Thymus (tissue), 11 donors: ENCODE measurements around the gene MXRA8. TPM values are rescaled to one million over a fixed set of nuclear protein-coding genes. Genes with fewer than 3 reads are reported as not detected.

Source experiments
- DNase-seq, 9 donors: peaks; one replicate each; pipeline ENCODE4 v3.0.0-alpha.2; 2013; ENCODE audit warnings: low spot score in 9 of 9, low read depth in 6 of 9, missing footprints in 1 of 9
- H3K27ac ChIP-seq, 2 donors: one replicate each; pipeline ENCODE4 v1.5.1; 2013; ENCODE audit warnings: control low read depth in 1 of 2, low read depth in 1 of 2, low read length in 1 of 2, mild to moderate bottlenecking in 1 of 2, moderate library complexity in 1 of 2
- H3K27me3 ChIP-seq, 2 donors: one replicate each; pipeline ENCODE4 v1.5.1; 2013; ENCODE audit warnings: low read length in 1 of 2; ENCODE audit not compliant: control insufficient read depth in 2 of 2, insufficient read depth in 1 of 2
- H3K36me3 ChIP-seq, 2 donors: one replicate each; pipeline ENCODE4 v1.5.1; 2013; ENCODE audit warnings: low read length in 1 of 2, mild to moderate bottlenecking in 1 of 2, moderate library complexity in 1 of 2; ENCODE audit not compliant: control insufficient read depth in 2 of 2, insufficient read depth in 2 of 2
- H3K4me1 ChIP-seq, 2 donors: one replicate each; pipeline ENCODE4 v1.5.1; 2013; ENCODE audit warnings: low read length in 2 of 2; ENCODE audit not compliant: control insufficient read depth in 2 of 2, insufficient read depth in 2 of 2
- H3K4me3 ChIP-seq, 2 donors: one replicate each; pipeline ENCODE4 v1.5.1; 2013; ENCODE audit warnings: low read length in 2 of 2, control low read depth in 1 of 2, mild to moderate bottlenecking in 1 of 2
- H3K9me3 ChIP-seq, 2 donors: one replicate each; pipeline ENCODE4 v1.5.1; 2013; ENCODE audit warnings: low read length in 1 of 2, mild to moderate bottlenecking in 1 of 2; ENCODE audit not compliant: control insufficient read depth in 2 of 2, insufficient read depth in 1 of 2
- WGBS: extraction: QIAGEN DNeasy Blood & Tissue Kit; methylation state at CpG from one replicate; pipeline ENCODE4 v1.1.7; 2013; 5-methylcytosine and 5-hydroxymethylcytosine counted together
- polyA plus RNA-seq: library from polyadenylated mRNA; stranded (reverse); fragments of 200-250 nt; gene quantifications from one replicate; pipeline ENCODE4 v1.2.3, GENCODE V29; 2013
- total RNA-seq: library from RNA; stranded (reverse); fragments of 120-200 nt; gene quantifications from one replicate; pipeline ENCODE4 v1.2.4, GENCODE V29; 2013
- donor health status: healthy.

The MXRA8 gene
- total and polyA plus RNA-seq, 2 donors: 2.7 to 9.6 TPM

- no peaks in the 10 kb centered on the region for H3K27me3 ChIP-seq
- peaks cover 75 to 76% of the 10 kb centered on the region in 2 donors for H3K36me3 ChIP-seq
- no peaks in the 10 kb centered on the region for H3K4me1 ChIP-seq
- no peak for DNase-seq
- no peak overlapping the region for H3K4me3 ChIP-seq
- no peak overlapping the region for H3K27ac ChIP-seq
- H3K9me3 ChIP-seq: no peaks in the 10 kb centered on the region
- WGBS: 98% methylated on average over 26 of the region's 26 CpGs
Observed at GRCh38 chr1:1315435-1315954, 42.9 kb downstream of the MXRA8 start.

DNA sequence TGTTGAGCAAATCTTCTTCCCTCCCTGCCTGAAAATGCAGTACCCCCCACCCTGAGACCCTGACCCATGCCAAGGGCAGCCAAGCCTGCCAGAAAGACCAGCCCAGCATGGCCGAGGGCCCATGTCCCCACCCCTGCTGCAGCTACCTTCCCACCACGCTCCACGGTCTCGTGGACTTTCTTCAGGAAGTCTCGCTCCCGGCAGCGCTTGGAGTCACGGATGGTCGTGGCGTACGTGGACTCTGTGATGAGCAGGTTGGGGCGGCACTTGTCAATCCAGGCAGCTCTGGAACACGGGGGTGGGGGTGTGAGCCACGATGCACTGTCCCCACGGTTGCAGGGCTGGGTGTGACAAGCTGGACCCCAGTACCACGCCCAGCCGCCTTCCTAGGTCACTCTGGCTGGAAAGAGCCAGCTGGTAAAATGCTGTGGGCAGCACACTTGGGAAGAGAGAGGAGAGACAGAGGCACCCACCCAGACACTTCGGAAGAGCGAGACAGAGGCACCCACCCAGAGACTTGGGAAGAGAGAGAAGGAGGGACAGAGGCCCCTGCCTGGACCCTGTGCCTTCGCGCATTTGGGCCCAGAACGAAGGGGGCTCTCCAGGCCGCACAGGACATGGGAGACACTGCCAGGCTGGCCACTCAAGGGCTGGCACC lies 43.5 kb downstream of the MXRA8 start:
- Histone ChIP-seq H3K9me3 (no peaks in the 10 kb centered on the region), H3K27ac (no peak overlapping the region), H3K4me1 (no peaks in the 10 kb centered on the region), H3K4me3 (no peak overlapping the region), H3K27me3 (no peaks in the 10 kb centered on the region), H3K36me3 (peaks cover 73% of the 10 kb centered on the region in 2 donors)
- WGBS: 97% methylated on average over 23 of the region's 23 CpGs
- no peak for DNase-seq

DNA sequence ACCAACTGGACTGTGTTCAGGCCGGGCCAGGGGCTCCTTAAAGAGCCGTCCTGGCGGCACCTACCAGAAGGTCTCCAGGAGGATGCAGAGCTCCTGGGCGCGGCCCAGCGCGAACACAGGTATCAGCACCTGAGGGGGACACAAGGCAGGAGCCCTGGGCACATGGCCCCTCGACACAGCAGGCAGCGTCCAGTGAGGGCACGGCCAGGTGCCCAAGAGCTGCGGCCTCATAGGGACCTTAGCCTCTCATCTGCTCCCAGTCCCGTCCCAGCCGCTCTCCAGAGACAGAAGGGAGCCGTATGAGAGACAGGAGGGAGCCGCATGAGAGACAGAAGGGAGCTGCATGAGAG lies 44.1 kb downstream of the MXRA8 start:
- H3K27ac ChIP-seq: no peak overlapping the region
- H3K27me3 ChIP-seq: peaks cover 0 to 2% of the 10 kb centered on the region in 2 donors
- no peak overlapping the region for H3K4me3 ChIP-seq
- WGBS: 99% methylated on average over 15 of the region's 15 CpGs
- H3K4me1 ChIP-seq: peaks cover 4% of the 10 kb centered on the region in 2 donors
- peaks cover 67% of the 10 kb centered on the region in 2 donors for H3K36me3 ChIP-seq
- no peak for DNase-seq
- H3K9me3 ChIP-seq: no peaks in the 10 kb centered on the region

DNA sequence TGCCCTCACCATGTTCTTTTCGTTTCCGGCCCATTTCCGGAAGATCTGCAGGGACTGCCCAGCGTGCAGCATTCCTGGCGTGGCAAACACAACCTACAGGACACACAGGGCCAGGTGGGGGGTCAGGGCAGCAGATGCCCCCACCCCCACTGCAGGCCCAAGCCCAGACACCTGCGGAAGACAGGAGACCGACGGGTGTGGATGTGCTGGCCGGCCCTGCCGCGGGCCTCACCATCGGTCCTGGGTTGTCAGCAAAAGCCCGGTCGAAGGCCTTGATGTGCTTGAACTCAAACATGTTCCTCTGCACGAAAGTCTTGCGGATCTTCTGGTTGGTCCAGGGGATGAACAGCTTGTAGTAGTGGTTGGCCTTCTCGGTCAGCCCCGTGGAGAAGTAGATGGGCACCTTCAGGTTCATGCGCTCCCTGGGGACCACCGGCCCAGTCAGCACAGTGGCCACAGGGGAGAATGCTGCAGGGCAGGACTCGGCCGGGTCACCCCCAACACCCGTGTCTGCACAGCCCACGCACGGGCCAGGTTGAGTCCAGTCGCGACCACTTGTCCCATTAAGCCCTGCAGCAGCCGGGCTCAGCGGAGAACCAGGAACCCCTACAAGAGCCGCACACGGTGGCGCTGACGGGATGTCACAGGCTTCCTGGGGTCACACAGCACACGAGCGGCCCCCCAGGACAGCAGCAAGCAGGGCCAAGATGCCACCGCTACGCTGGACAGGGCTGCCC lies 44.7 kb downstream of the MXRA8 start:
- peaks cover 6 to 9% of the 10 kb centered on the region in 2 donors for H3K4me1 ChIP-seq
- no peaks in the 10 kb centered on the region for H3K9me3 ChIP-seq
- H3K4me3 ChIP-seq: no peak overlapping the region
- WGBS: 98% methylated on average over 37 of the region's 37 CpGs
- H3K27me3 ChIP-seq: peaks cover 0 to 4% of the 10 kb centered on the region in 2 donors
- H3K27ac ChIP-seq: no peak overlapping the region
- DNase-seq: no peak
- peaks cover 62% of the 10 kb centered on the region in 2 donors for H3K36me3 ChIP-seq

DNA sequence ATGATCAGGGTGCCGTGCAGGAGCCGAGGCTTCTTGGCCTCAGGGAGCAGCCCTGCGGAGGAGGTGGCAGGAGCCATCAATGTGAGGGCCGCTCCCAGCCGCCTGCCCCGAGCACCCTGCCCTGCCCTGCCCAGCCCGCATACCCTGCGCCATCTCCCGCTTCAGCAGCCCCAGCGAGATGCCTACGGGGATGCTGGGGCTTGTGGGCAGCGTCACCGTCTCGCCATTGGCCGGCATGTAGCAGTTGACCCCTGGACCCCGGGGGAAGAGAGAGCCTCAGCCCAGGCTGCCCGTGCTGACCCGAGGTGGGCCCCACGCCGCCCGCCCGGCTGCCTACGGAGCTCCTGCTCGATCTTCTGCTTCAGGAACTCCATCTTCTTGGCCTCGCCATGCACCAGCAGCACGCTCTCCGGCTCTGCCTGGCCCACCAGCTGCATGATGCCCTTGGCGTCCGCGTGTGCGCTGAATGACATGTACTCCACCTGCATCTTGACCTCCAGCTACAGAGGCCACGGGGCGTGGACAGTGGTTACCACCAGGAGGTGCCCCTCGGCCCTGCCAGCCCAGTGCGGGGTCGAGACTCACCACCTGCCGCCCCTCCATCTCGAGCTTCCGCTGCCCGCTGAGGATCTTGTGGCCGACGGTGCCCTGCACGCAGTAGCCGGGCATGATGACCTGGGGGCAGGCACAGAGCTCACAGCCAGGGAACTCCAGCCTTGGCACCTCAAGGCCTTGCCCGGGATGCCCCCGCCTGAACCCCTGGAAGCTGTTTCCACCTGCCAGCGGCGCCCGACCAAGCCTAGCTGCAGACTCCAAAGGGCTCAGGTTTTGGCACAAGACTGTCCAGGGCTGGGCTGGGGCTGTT lies 45.7 kb downstream of the MXRA8 start:
- H3K36me3 ChIP-seq: peaks cover 56 to 59% of the 10 kb centered on the region in 2 donors
- peaks cover 0 to 4% of the 10 kb centered on the region in 2 donors for H3K27me3 ChIP-seq
- H3K9me3 ChIP-seq: no peaks in the 10 kb centered on the region
- WGBS: 98% methylated on average over 49 of the region's 49 CpGs
- H3K4me1 ChIP-seq: peaks cover 6 to 9% of the 10 kb centered on the region in 2 donors
- no peak overlapping the region for H3K4me3 ChIP-seq
- DNase-seq: no peak
- no peak overlapping the region for H3K27ac ChIP-seq

DNA sequence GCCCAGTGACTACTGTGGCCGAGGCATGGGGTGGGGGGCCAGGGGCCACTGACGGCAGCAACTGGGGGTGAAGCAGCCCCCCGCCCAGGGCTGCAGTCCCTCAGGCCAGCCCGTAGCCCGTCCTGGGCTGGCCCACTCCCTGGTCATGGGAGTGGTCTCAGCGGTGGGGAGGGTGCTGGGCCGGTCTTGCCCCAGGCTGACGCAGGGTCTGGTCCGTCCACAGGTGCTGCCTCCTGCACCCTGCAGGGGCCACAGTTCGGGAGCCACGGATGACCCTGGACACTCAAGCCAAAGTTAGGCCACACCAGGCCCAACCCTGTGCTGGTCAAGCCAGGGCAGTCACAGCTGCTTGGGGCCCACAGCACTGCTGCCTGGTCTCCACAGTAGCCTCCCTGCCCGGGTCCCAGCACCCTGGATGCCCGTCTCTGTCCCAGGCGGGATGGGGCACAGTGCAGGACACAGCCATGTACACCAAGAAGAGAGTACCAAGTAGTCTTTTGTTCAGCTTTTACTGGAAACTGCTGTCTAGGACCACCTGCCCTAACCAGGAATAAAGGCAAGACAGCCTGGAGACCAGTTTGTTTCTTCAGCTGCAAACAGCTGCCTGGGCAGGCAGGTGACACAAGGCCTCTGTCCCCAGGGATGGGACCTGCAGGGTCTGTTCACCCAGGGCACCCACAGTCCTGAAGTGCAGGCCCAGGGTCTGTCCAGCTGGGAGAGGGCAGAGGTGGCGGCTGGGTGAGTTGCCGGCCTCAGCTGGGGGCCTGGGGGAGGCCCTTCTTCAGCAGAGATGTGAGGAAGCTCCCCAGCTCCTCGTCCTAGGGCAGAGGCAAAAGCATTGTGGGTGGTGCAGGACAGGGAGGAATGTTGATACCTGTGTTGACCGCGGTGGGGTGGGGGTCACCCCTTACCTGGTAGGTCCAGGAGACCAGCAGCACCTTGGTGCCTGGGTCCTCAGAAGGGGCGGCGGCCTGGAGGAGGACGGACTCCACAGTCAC lies 46.9 kb downstream of the MXRA8 start:
- 98% methylated on average over 22 of the region's 22 CpGs for whole genome bisulfite sequencing
- Histone ChIP-seq H3K9me3 (no peaks in the 10 kb centered on the region), H3K27ac (no peak overlapping the region), H3K4me3 (no peak overlapping the region), H3K27me3 (peaks cover 0 to 4% of the 10 kb centered on the region in 2 donors), H3K4me1 (peaks cover 9 to 15% of the 10 kb centered on the region in 2 donors), H3K36me3 (peaks cover 49 to 54% of the 10 kb centered on the region in 2 donors)
- no peak for DNase-seq

GRCh38 chr1:1310476-1311053 lies 47.8 kb downstream of the MXRA8 start:
- DNase-seq: no peak
- H3K27me3 ChIP-seq: peaks cover 0 to 4% of the 10 kb centered on the region in 2 donors
- H3K9me3 ChIP-seq: peaks cover 0 to under 1% of the 10 kb centered on the region in 2 donors
- no peak overlapping the region for H3K27ac ChIP-seq
- peaks cover 49 to 54% of the 10 kb centered on the region in 2 donors for H3K36me3 ChIP-seq
- no peak overlapping the region for H3K4me3 ChIP-seq
- peaks cover 14 to 23% of the 10 kb centered on the region in 2 donors for H3K4me1 ChIP-seq
- WGBS: 96% methylated on average over 21 of the region's 21 CpGs

DNA sequence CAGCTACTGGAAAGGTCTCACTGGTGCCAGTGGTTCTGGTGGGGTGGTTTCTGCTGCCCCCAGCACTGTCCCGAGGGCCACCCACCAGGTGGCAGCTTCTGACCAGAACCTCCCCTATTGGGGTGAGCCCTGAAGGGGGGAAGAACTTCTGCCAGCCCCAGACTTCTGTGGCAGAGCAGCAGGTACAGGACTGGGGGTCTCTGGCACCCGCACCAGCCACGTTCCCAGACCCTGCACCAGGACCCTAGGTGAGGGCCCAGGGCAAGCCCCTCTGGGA lies 48.3 kb downstream of the MXRA8 start:
- H3K9me3 ChIP-seq: peaks cover 0 to 3% of the 10 kb centered on the region in 2 donors
- peaks cover 45 to 50% of the 10 kb centered on the region in 2 donors for H3K36me3 ChIP-seq
- WGBS: 97% methylated on average over 3 of the region's 3 CpGs
- no peak overlapping the region for H3K27ac ChIP-seq
- DNase-seq: no peak
- no peak overlapping the region for H3K4me3 ChIP-seq
- H3K4me1 ChIP-seq: peaks cover 18 to 29% of the 10 kb centered on the region in 2 donors
- H3K27me3 ChIP-seq: peaks cover 0 to 4% of the 10 kb centered on the region in 2 donors
